ENCODE results near the gene BCAS3.

DNA sequence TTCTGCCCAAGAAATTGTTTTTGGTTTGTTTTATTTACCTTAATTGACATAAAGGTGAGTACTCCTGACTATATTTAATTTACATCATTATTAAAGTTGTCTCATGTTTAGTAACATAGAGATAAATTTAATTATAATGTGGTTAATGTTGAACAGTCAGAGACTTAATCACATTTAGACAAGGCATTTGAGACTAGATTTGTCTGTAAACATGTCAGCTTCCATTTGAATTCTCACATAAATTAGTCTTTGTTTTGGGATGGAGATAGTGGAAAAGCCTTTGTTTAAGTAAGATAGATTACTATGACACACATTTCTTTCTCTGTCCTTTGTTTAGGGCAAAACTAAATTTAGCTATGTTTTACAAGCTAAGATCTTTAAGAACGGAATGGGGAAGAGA lies 18.5 kb upstream of the BCAS3 start:
- TF ChIP-seq, protein P1, sequence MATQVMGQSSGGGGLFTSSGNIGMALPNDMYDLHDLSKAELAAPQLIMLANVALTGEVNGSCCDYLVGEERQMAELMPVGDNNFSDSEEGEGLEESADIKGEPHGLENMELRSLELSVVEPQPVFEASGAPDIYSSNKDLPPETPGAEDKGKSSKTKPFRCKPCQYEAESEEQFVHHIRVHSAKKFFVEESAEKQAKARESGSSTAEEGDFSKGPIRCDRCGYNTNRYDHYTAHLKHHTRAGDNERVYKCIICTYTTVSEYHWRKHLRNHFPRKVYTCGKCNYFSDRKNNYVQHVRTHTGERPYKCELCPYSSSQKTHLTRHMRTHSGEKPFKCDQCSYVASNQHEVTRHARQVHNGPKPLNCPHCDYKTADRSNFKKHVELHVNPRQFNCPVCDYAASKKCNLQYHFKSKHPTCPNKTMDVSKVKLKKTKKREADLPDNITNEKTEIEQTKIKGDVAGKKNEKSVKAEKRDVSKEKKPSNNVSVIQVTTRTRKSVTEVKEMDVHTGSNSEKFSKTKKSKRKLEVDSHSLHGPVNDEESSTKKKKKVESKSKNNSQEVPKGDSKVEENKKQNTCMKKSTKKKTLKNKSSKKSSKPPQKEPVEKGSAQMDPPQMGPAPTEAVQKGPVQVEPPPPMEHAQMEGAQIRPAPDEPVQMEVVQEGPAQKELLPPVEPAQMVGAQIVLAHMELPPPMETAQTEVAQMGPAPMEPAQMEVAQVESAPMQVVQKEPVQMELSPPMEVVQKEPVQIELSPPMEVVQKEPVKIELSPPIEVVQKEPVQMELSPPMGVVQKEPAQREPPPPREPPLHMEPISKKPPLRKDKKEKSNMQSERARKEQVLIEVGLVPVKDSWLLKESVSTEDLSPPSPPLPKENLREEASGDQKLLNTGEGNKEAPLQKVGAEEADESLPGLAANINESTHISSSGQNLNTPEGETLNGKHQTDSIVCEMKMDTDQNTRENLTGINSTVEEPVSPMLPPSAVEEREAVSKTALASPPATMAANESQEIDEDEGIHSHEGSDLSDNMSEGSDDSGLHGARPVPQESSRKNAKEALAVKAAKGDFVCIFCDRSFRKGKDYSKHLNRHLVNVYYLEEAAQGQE (IDR thresholded peaks at IDR 0.05; ENCODE audit: borderline replicate concordance), result no peak
- no peak for TF ChIP-seq TAF1 (IDR thresholded peaks at IDR 0.05; ENCODE audit: low read depth)
- TF ChIP-seq MXI1 (conservative IDR thresholded peaks at IDR 0.05; ENCODE audit: poor library complexity, severe bottlenecking), result no peak
